ENCODE measurements around the gene MLLT3. TPM values are rescaled to one million over a fixed set of nuclear protein-coding genes. Genes with fewer than 3 reads are reported as not detected.

The MLLT3 gene
- total and polyA plus RNA-seq, 2 experiments from 2014 or later = 7.1 to 11.9 TPM

- Histone ChIP-seq H3K9ac (peak overlapping the region; percentile 76), H3K4me3 (peak overlapping the region; percentile 72), H3K27ac (peak overlapping the region; percentile 71), H2AFZ (peak overlapping the region; percentile 85), H3K36me3 (ENCODE audit: low read depth) (no peaks in the 10 kb centered on the region), H3K9me3 (ENCODE audit: low read depth) (no peaks in the 10 kb centered on the region), H3K4me1 (ENCODE audit: insufficient read depth) (peaks cover 37% of the 10 kb centered on the region), H3K79me2 (ENCODE audit: insufficient read depth) (peaks cover 86% of the 10 kb centered on the region), H3F3A (ENCODE audit: insufficient read depth) (peaks cover 13% of the 10 kb centered on the region), H4K20me1 (ENCODE audit: insufficient read depth) (no peaks in the 10 kb centered on the region), H3K4me2 (ENCODE audit: unreplicated experiment) (peak overlapping the region; percentile 93), H3K9me2 (ENCODE audit: insufficient read depth) (no peaks in the 10 kb centered on the region), H3K27me3 (replicated peaks; ENCODE audit: insufficient read depth) (no peaks in the 10 kb centered on the region)
- peak; percentile 45 for DNase-seq
- in situ Hi-C loops (cut with MboI) = no loop called here
- 18% methylated on average over 5 of the region's 5 CpGs for WGBS, 2 experiments (ENCODE audit: low coverage in 1 of 2, low lambda C conversion rate in 2 of 2, missing lambda C conversion rate in 2 of 2)
- no peak for TF ChIP-seq EZH2 (IDR thresholded peaks at IDR 0.05; ENCODE audit: insufficient read depth, poor library complexity, severe bottlenecking)
- no peak for TF ChIP-seq EZH2phosphoT487 (IDR thresholded peaks at IDR 0.05; ENCODE audit: insufficient read depth, low read depth)
These were observed 18.6 kb downstream of the MLLT3 start for GRCh38 chr9:20603524-20604268.

GRCh38 chr9:20601292-20601691 lies 21.0 kb downstream of the MLLT3 start:
- Histone ChIP-seq H3K27ac (no peak overlapping the region), H3K9me2 (ENCODE audit: insufficient read depth) (no peaks in the 10 kb centered on the region), H3K4me1 (ENCODE audit: insufficient read depth) (peaks cover 51% of the 10 kb centered on the region), H3K36me3 (ENCODE audit: low read depth) (no peaks in the 10 kb centered on the region), H2AFZ (peak overlapping the region; percentile 17; the same call in 1 of the 2 replicates), H3K79me2 (ENCODE audit: insufficient read depth) (peaks cover 84% of the 10 kb centered on the region), H3K27me3 (replicated peaks; ENCODE audit: insufficient read depth) (no peaks in the 10 kb centered on the region), H3K9ac (no peak overlapping the region), H3K9me3 (ENCODE audit: low read depth) (no peaks in the 10 kb centered on the region), H3K4me3 (no peak overlapping the region), H3F3A (ENCODE audit: insufficient read depth) (peaks cover 21% of the 10 kb centered on the region), H3K4me2 (ENCODE audit: unreplicated experiment) (no peak overlapping the region), H4K20me1 (ENCODE audit: insufficient read depth) (no peaks in the 10 kb centered on the region)
- DNase-seq = no peak
- no peak for TF ChIP-seq EZH2 (IDR thresholded peaks at IDR 0.05; ENCODE audit: insufficient read depth, poor library complexity, severe bottlenecking)
- TF ChIP-seq EZH2phosphoT487 (IDR thresholded peaks at IDR 0.05; ENCODE audit: insufficient read depth, low read depth) = no peak
- WGBS, 2 experiments (ENCODE audit: low coverage in 1 of 2, low lambda C conversion rate in 2 of 2, missing lambda C conversion rate in 2 of 2) = 100% methylated on average over 1 of the region's 1 CpG
- in situ Hi-C loops (cut with MboI) = no loop called here

GRCh38 chr9:20599195-20599594 lies 23.1 kb downstream of the MLLT3 start:
- Histone ChIP-seq H3K79me2 (ENCODE audit: insufficient read depth) (peaks cover 79% of the 10 kb centered on the region), H3K4me1 (ENCODE audit: insufficient read depth) (peaks cover 41% of the 10 kb centered on the region), H4K20me1 (ENCODE audit: insufficient read depth) (no peaks in the 10 kb centered on the region), H3K27me3 (replicated peaks; ENCODE audit: insufficient read depth) (no peaks in the 10 kb centered on the region), H3F3A (ENCODE audit: insufficient read depth) (peaks cover 18% of the 10 kb centered on the region), H3K9ac (0 out of 2 replicates have a peak overlapping the region, but pooled peaks have one; percentile 27), H3K4me3 (no peak overlapping the region), H3K9me2 (ENCODE audit: insufficient read depth) (no peaks in the 10 kb centered on the region), H3K27ac (peak overlapping the region; percentile 81), H2AFZ (peak overlapping the region; percentile 15; the same call in 1 of the 2 replicates), H3K4me2 (ENCODE audit: unreplicated experiment) (peak overlapping the region; percentile 33), H3K36me3 (ENCODE audit: low read depth) (no peaks in the 10 kb centered on the region), H3K9me3 (ENCODE audit: low read depth) (no peaks in the 10 kb centered on the region)
- 4 to 17% methylated on average over 3 of the region's 3 CpGs for WGBS, 2 experiments (ENCODE audit: low coverage in 1 of 2, low lambda C conversion rate in 2 of 2, missing lambda C conversion rate in 2 of 2)
- DNase-seq = peak; percentile 73
- in situ Hi-C loops (cut with MboI) = no loop called here
- TF ChIP-seq EZH2phosphoT487 (IDR thresholded peaks at IDR 0.05; ENCODE audit: insufficient read depth, low read depth) = no peak
- TF ChIP-seq EZH2 (IDR thresholded peaks at IDR 0.05; ENCODE audit: insufficient read depth, poor library complexity, severe bottlenecking) = no peak

- H3K27ac ChIP-seq = peak overlapping the region; percentile 81
- H3F3A ChIP-seq (ENCODE audit: insufficient read depth) = peaks cover 23% of the 10 kb centered on the region
- no peak for TF ChIP-seq EZH2 (IDR thresholded peaks at IDR 0.05; ENCODE audit: insufficient read depth, poor library complexity, severe bottlenecking)
- TF ChIP-seq EZH2phosphoT487 (IDR thresholded peaks at IDR 0.05; ENCODE audit: insufficient read depth, low read depth) = no peak
- no peaks in the 10 kb centered on the region for H3K9me2 ChIP-seq (ENCODE audit: insufficient read depth)
- H3K9me3 ChIP-seq (ENCODE audit: low read depth) = no peaks in the 10 kb centered on the region
- H3K27me3 ChIP-seq (replicated peaks; ENCODE audit: insufficient read depth) = no peaks in the 10 kb centered on the region
- DNase-seq = no peak
- H3K4me2 ChIP-seq (ENCODE audit: unreplicated experiment) = peak overlapping the region; percentile 10
- 96 to 100% methylated on average over 1 of the region's 1 CpG for WGBS, 2 experiments (ENCODE audit: low coverage in 1 of 2, low lambda C conversion rate in 2 of 2, missing lambda C conversion rate in 2 of 2)
- H3K79me2 ChIP-seq (ENCODE audit: insufficient read depth) = peaks cover 74% of the 10 kb centered on the region
- H3K4me3 ChIP-seq = no peak overlapping the region
- in situ Hi-C loops (cut with MboI) = no loop called here
- no peak overlapping the region for H3K9ac ChIP-seq
- H3K36me3 ChIP-seq (ENCODE audit: low read depth) = no peaks in the 10 kb centered on the region
- H3K4me1 ChIP-seq (ENCODE audit: insufficient read depth) = peaks cover 38% of the 10 kb centered on the region
- H2AFZ ChIP-seq = no peak overlapping the region
- H4K20me1 ChIP-seq (ENCODE audit: insufficient read depth) = no peaks in the 10 kb centered on the region
These were observed 23.9 kb downstream of the MLLT3 start for GRCh38 chr9:20598367-20598766.

All from GM23248 (cell line).